HG03196 (cell line): ENCODE results near the gene DCLRE1A.
"Not testable (repeated sequence)": the region's sequence is repeated elsewhere in the genome, so short reads cannot be mapped to it uniquely, and the experiment has no call there.

Source experiments
- ATAC-seq: cut with Tn5 transposase; IDR thresholded peaks from one replicate; pipeline ENCODE4 v1.9.1; 2021; ENCODE audit not compliant: unreplicated experiment

The DCLRE1A gene

DNA sequence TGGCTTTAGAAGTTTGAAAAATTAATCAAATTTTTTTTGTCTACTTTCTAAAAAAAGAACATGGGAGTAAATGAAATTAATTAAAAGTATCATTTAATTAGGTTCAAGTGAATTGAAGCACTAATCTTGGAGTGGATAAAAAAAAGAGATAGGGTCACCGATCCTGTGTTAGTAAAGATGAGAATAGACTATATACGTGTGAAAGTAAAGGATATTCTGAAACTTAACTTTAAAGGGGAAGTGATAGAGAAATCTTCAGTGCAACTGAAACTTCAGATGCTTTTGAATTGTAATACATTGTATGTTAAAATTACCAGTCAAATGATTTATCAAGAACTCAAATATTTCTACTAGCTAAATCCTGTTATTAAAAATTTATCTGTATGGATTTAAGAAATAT is 5.4 kb upstream of the DCLRE1A start:
- ATAC-seq, result peak; percentile 36

DNA sequence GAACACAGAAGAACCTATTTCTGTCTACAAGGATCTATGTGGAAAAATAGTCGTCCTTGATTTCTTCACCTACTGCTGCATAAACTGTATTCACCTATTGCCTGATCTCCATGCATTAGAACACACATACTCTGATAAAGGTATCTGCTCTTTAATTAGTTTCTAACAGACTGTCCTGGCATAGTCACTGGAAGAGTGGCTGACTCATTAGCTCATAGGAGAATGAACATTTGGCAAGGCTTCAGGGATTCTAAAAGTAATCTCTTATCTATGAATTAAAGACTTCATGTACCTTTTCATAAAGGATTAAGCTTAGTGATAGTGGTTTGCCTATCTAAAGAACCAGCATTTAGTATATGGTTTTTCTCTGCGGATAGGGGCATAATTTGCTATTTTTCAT is 4.7 kb upstream of the DCLRE1A start:
- no peak for ATAC-seq

DNA sequence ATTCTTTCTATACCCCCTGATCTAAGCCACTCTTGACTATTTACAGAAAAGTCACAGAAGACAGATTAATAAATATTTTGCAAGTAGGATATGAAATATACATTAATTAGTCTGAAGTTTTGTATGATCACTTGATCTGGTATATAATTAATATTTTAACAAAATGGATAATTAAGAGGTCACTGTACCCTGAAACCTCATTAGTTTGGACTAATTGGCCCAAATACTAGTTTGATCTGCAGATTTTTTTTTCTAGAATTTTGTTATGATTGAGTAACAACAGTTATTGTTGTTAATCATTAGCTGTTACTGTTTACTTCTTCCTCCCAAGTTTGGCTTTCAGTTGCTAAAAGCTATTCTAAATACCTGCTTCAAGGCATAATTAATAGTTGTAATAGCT is 3.3 kb upstream of the DCLRE1A start:
- no peak for ATAC-seq

DNA sequence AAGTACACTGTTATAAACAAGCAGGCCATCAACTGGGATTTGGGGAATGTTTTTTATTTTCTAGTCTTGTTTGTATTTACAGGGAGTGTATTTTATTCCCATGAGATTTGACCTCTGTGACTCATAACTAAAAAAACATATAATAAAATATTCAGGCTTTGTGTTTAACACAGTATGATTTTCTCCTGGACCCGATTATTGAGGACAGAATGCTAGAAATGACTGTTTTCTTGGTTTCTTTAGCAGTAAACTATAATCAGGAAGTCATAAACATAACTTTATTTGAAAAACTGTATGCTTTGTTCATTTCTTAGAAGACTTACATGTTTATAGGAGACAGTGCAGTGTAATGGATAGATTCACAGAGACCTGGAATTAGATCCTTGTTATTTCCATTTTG is 2.7 kb upstream of the DCLRE1A start:
- no peak for ATAC-seq

DNA sequence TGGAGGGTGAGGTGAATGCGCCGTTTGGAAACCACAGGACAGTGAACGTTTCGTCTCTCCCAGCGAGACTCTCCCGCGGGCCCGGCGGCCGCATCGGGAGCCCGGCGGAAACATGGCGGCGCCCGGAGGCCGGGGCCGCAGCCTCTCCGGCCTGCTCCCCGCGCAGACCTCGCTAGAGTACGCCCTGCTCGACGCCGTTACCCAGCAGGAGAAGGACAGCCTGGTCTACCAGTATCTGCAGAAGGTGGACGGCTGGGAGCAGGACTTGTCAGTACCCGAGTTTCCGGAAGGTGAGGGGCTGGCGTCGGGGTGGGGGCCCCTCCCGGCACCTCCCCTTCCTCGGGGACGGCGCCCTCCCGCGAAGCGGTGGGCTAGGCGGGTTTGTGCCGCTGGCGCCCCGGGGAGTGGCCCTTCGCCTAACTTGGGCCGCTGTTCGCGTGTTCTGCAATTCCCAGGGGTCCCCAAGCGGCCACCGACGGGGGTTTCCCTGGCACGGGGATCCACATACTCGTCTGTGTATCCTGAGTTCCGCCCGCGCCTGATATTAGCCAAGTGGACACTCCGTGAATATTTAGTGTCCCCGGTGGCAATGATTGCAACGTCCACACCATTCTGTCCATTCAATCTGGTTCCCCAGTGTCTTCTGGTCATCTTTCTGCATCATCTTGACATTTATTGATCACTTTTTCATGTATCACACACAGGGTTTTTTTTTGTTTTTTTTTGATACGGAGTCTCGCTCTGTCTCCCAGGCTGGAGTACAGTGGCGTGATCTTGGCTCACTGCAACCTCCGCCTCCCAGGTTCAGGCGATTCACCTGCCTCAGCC is 1.1 kb upstream of the DCLRE1A start:
- peak; percentile 40 for ATAC-seq

DNA sequence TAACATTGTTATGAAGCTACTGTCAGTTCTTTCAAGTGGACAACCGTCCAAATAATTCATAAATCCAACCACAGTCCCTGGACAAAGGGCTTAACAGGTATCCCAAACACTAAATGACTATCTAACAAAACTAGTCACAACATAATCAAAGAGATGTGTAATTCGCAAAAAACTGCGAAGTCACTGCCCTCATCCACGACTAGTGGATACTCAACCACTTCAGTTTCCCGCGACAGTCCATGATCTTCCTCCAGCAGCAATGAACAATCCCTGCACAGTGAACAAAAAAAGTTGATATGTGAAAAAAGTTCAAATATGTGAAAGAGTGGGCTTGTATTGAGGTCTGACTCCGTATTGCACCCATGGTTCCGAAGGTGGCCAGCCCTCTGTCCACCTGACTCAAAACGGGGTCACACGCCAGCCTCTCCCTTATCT is 287 bp downstream of the DCLRE1A start:
- ATAC-seq, result peak; percentile 15

DNA sequence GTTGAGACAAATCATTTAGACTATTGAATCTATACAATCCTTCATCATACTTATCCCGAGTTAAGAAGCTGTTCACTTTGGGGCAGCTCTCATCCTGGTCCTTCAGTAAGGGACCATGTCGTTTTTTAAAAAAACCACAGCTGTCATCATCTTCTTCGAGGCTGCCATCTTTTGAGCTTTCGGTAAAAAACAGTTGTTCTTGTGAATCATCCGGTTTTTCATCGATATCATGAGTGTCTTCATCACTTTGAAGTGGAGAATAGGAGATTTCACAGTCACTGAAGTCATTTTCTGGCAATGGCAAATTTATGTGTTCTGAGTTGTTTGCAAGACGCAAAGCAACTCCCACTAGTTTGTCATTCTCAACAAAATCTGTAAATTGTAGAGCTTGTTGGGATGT is 3.9 kb downstream of the DCLRE1A start:
- ATAC-seq, result no peak

DNA sequence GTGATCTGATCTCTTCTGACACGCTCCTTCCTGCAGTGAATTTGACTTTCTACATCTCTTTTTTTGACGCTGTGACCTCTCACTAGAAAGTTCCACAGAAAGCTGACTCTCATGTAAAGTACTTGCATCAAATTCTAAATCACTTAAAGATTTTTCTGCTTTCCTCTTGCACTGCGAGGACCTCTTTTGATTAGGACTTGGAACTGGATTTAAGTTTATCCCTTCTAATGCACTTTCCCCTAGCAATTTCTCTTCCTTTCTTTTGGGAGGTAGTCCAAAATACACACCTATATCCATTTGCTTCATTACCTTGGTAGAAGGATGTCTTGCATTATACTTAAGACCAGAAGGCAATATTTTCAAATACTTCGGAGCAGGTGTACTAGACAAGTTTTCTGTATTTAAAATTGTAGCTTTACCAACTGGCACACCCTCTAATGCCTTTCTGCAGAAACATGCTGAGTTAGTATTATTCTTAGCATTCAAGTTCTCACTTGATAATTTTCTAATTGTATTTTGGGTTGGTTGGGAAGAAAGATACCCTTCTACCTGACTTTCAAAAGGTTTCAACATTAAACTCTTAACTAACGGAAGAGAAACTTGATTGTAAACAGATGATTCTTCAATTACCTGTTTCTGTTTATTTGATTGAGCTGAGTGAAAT is 4.6 kb downstream of the DCLRE1A start:
- no peak for ATAC-seq

DNA sequence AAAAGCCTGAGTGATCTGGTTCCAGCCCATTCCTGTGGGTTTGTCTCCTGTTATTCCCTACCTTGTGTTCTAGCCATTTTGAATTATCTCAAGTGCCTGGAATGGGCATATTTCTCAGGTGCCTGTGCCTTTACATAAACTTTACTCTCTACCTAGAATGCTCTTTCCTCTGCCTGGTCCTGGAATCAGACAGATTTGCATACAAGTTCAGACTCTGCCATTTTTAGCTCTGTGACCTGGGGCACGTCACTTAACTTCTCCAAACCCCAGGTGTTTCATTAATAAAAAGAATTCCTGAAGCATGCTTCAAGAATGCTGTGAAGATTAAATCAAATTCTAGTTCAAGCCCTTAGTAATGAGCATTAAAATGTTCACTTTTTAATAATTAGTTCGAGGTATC is 7.8 kb downstream of the DCLRE1A start:
- ATAC-seq, result no peak

DNA sequence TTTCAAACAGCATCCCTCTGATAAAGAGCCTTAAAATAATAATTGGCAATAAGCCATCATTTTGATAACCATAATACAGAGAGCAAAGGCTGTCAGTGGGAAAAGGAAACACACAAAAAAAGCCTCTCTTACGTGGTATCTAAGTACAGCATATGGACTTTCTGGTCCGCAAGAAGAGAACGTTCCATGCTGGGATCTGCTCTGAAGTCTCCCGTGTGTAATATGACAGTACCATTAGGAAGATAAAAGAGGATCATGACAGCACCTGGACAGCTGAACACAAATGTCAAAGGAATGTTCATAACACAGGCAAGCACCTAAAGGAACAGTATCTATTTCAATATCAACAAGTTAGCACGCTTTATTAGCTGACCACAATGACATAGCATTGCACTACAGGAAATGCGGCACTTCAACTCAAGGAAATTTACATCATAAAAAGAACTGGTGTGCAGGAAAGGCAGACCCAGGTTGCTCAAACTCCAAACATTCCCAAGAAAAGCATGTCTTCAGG is 9.9 kb downstream of the DCLRE1A start:
- no peak for ATAC-seq

DNA sequence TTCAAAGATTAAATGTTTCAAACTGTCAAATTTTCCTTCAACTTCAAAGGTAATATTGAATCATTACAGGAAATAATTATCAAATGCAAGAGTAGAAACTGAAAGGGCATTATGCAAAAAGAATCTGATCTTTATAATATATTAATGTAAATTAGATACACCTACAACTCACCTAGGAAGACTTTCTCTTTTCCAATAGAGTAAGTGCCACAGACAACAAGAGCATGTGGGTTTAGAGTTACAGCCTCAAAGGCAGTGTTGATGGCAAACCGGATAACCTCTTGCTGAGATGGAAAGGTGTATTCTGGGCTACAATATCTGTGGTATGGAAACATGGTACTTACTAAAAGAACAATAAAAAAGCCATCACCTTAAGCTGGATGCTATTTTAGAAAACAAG is 11.7 kb downstream of the DCLRE1A start:
- no peak for ATAC-seq

DNA sequence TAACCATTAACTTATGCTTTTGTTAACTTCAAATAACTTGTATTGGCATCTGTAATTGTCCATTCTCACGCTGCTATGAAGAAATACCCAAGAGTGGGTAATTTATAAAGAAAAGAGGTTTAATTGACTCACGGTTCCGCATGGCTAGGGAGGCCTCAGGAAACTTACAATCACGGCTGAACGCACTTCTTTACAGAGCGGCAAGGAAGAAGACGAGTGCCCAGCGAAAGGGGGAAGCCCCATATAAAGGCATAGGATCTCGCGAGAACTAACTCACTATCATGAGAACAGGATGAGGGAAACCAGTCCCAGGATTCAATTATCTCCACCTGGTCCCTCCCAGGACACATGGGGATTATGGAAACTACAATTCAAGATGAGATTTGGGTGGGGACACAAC is 25.3 kb downstream of the DCLRE1A start:
- not testable (repeated sequence) for ATAC-seq

DNA sequence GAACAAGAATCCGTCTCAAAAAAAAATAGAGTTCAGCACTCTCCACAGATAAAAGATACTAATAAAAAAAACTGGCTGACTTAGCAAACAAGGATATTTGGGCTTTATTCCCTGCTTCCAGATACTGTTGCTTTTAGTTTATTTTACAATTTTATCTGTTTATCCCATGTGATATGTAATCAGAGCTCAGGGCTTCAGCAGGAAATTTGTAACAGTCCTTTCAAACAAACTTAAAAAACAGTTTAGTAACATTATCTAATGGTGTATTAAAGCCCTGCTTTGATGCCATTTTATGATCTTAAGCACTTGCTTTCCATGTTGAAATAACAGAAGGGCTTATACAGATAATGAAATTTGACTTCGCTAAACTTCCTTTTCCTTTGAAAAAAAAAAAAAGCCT is 28.1 kb downstream of the DCLRE1A start:
- no peak for ATAC-seq

DNA sequence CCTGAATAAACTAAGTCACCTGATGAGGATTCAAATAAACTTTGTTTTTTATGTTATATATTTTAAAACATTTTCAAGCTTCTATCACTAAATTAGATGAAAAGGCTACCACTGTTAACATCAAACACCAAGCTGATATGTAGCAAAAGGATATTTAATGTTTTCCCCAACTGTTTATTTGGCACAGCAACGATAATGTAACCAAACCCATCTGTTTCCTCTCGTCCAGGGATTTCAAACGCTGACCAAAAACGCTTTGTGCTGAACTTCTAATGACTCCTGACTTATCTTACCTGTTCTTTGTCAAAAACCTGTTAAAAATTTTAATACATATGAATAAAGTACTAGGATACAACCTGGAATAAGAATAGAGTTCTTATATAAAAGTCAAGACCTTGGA is 30.5 kb downstream of the DCLRE1A start:
- no peak for ATAC-seq

DNA sequence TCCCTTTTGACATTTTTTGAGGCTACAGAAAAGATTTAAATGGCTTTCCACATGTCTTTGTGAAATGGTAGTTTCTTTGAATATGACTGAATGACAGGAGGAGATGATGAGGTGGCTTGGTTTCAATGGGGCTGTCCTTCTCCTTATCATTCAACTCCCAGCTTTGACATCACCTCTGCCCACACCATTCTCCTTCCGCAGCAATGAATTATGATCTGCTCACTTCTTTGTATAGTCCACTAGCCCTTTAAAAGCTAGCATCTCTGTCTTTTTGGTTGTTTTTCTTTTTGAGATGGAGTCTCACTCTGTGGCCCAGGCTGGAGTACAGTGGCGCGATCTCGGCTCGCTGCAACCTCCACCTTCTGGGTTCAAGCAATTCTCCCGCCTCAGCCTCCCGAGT is 31.7 kb downstream of the DCLRE1A start:
- no peak for ATAC-seq

DNA sequence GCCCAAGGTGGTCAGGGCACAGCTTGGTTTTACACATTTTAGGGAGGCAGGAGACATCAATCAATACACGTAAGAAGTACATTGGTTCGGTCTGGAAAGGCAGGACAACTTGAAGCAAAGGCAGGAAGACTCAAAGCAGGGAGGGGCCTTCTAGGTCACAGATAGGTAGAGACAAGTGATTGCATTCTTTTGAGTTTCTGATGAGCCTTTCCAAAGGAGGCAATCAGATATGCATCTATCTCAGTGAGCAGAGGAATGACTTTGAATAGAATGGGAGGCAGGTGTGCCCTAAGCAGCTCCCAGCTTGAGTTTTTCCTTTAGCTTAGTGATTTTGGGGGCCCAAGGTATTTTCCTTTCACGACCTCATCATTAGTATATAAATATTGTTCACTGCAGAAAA is 32.6 kb downstream of the DCLRE1A start:
- not testable (repeated sequence) for ATAC-seq

DNA sequence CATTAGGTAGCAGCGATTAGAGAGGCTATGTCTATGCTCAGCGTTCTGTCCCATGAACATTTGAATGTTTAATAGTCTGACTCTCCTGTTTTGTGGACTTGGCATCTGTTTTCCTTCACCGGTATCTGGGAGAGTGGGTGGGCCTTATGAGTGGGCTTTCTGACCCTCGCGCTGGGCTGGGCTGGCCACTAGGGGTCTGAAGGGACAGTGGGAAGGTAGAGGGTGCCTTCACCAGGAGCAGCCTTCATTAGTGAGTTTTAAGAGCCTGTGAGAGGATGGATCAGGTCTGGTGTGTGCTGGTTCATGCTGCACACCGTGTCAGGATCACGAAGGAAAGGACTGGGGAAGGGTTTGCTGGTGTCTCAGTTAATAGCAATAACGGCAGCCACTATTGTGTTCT is 33.4 kb downstream of the DCLRE1A start:
- no peak for ATAC-seq

DNA sequence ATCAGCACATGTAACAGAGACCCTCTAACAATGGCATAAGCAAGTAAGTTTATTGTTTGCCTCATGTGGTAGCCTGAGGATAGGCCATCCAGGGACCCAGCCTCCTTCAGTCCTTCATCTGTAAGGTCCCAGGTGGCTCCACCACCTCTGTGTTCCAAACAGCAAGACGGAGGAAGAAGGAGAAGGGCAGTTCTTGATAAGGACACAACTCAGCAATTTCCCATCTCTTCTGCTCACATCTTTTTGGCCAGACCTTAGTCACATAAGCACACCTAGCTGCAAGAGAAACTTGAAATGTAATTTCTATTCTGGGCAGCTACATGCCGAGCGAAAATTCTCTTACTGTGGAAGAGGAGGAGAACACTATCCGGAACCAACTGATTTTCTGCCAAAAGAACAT is 33.9 kb downstream of the DCLRE1A start:
- no peak for ATAC-seq

DNA sequence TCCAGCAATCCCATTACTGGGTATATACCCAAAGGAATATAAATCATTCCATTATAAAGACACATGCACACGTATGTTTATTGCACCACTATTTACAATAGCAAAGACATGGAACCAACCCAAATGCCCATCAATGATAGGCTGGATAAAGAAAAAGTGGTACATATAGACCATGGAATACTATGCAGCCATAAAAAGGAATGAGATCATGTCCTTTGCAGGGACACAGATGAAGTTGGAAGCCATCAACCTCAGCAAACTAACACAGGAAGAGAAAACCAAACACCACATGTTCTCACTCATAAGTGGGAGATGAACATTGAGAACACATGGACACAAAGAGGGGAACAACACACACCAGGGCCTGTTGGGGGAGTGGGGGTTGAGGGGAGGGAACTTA is 39.2 kb downstream of the DCLRE1A start:
- ATAC-seq, result not testable (repeated sequence)

DNA sequence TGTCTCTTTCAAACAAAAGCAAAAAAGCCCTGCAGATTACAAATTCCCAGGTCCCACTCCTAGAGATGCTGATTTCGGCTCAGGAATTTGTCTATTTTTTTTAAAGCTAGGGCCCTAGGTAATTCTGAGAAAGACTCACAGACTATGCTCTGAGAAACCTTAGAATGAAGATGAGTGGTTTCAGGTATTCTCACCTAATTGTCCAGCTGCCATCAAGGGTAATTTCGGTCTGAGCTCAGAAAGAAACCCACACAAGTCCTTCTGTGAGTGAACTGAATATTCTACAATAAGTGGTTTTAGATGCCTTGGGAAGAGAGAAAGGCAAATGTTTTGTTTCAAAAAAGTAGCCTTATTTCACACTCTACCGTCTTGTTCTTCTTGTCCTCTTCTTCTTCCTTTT is 45.7 kb downstream of the DCLRE1A start:
- ATAC-seq, result no peak

DNA sequence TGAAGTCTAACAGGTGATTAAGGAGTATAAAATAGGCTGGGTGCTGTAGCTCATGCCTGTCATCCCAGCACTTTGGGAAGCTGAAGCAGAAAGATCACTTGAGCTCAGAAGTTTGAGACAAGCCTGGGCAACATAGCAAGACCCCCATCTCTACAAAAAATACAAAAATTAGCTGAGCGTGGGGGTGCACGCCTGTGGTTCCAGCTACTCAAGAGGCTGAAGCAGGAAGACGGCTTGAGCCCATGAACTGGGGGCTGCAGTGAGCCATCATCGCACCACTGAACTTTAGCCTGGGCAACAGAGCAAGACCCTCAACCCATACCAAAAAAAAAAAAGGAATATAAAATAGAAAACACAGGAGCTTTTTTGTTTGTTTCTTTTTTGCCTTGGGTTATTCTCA is 47.4 kb downstream of the DCLRE1A start:
- no peak for ATAC-seq

DNA sequence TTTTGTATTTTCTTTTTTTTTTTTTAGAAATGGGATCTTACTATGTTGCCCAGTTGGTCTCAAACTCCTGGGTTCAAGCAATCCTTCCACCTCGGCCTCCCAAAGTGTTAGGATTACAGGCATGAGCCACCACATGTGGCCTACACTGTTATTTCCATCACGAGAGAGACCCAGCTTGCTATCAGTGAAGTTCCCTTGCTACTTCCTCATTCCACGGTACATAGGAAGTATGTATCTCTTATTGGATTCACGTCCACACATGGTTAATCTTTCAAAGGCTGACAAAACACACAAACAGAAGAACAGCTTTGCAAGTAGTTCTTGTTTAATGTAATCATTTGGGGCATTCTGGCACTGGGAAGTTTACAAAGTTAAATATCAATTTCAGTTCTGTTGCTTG is 50.9 kb downstream of the DCLRE1A start:
- ATAC-seq, result no peak
